ENCODE results near the gene LCN10.
"Not testable (repeated sequence)": the region's sequence is repeated elsewhere in the genome, so short reads cannot be mapped to it uniquely, and the experiment has no call there.

The LCN10 gene

GRCh38 chr9:136771907-136772415 lies 29.2 kb upstream of the LCN10 start:
- DNase-seq, result no peak

GRCh38 chr9:136769710-136770191 lies 27.0 kb upstream of the LCN10 start:
- no peak for DNase-seq

DNA sequence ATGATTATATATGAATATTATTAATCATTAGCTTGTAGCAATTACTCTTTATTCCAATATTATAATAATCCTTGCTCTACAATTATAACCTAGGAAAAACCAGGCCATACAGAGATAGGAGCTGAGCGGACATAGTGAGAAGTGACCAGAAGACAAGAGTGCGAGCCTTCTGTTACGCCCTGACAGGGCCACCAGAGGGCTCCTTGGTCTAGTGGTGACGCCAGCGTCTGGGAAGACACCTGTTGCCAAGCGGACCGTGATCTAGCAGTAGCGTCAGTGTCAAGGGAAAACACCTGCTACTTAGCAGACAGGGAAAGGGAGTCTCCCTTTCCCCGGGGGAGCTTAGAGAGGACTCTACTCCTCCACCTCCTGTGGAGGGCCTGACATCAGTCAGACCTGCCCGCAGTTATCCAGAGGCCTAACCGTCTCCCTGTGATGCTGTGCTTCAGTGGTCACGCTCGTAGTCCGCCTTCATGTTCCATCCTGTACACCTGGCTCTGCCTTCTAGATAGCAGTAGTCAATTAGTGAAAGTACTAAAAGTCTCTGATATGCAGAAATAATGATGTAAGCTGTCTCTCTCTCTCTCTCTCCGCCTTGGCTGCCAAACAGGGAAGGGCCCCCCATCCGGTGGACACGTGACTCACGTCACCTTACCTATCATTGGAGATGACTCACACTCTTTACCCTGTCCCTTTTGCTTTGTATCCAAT lies 23.8 kb upstream of the LCN10 start:
- DNase-seq, result not testable (repeated sequence)

- DNase-seq, result not testable (repeated sequence)
Measured at GRCh38 chr9:136765745-136766409, 23.1 kb upstream of the LCN10 start.

- DNase-seq, result no peak
Measured at GRCh38 chr9:136765041-136765440, 22.3 kb upstream of the LCN10 start.

DNA sequence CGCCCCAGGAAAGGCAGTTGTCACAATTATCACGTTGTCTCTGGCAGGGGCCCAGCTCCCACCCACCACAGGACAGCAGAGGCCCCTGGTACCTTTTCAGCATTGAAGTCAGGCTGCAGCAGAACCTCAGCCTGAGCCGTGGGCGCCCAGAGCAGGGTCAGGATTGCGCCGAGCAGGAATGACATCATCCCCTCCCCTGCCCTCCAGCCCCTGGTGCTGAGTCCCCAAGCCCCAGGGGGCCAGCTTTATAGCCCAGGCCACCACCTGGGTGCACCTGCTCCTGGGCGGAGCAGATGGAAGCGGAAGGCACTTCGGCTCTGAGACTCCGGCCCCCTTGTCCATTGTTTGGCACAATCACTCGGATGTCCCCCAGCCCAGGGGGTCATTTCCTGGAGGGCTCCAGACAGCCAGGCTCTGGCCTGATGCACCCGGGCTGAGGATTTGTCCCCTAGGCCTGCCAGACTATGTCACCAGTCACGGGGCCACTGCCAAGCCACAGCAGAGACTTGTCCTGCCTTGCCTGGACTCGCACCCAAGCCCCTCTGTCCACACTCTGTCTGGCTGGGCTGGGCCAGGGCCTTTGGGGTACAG lies 21.7 kb upstream of the LCN10 start, which contains the start of gene LCN15:
Gene LCN15 (minus strand): TSS at position 218 of the 591 bp plus-strand sequence. CDS start 30 bp downstream, at position 188.
- DNase-seq, result no peak

GRCh38 chr9:136763649-136764035 lies 20.9 kb upstream of the LCN10 start:
- no peak for DNase-seq

GRCh38 chr9:136762915-136763648 lies 20.3 kb upstream of the LCN10 start:
- peak; percentile 59 for DNase-seq

DNA sequence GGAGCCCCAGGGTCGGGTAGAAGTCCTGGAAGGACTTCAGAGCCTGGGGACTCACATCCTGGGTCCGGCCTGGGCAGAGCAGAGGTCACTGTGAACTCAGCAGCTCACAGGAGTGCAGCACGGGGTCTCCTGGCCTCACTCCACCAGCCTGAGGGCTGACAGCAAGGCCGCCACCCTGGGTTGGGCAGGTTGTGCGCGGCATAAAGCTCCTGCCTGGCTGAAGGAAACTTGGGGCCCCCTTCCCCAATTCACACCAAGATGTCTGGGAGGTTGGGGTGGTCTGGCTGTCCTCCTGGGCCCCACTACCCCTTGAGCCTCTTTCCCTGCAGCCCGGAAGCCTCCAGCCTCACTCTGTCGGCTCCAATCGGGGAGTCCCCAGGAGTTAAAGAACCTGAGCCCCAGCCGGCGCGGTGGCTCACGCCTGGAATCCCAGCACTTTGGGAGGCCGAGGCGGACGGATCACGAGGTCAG lies 19.5 kb upstream of the LCN10 start:
- no peak for DNase-seq

- DNase-seq, result no peak
Measured at GRCh38 chr9:136761545-136761981, 18.8 kb upstream of the LCN10 start.

- DNase-seq, result not testable (repeated sequence)
Measured at GRCh38 chr9:136760834-136761544, 18.2 kb upstream of the LCN10 start.

- no peak for DNase-seq
Measured at GRCh38 chr9:136760424-136760823, 17.7 kb upstream of the LCN10 start.

DNA sequence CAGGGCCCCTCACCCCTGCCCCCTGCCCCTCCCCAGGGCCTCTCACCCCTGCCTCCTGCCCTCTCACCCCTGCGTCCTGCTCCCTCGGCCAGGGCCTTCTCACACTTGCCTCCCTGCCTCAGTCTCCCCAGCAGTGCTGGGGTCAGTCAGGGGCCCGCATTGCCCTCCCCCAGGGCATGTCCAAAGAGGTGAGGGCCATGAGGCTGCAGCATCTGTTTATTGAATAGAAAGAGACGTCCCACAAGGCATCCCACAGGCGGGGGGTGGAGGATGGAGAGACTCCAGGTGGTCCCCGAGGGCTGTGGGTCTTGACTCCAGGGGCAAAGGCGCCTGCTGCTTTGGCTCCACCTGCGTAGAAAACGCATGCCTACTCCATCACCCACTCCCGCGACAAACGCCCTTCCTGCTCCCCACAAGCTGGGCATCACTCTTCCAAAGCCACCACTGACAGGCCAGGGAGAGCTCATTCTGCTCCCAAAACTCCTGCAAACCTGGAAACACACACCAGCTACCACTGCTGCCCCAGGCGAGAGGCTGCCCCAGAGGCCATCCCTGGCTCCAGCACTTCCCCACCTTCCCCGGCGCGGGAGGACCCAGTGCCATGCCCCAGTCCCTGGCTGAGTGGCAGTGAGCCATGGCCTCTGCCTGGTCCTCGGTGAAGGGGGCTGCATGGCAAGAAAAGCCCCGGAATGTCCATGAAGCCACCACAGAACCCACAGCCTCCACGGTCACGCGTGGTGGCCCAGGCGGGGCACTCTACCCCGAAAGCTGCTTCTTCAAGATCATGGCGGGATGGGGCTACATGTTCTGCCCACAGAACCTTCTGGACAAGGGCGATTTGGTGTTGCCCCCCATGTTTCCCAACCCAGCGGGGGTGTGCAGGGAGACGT lies 16.9 kb upstream of the LCN10 start:
- DNase-seq, result no peak

DNA sequence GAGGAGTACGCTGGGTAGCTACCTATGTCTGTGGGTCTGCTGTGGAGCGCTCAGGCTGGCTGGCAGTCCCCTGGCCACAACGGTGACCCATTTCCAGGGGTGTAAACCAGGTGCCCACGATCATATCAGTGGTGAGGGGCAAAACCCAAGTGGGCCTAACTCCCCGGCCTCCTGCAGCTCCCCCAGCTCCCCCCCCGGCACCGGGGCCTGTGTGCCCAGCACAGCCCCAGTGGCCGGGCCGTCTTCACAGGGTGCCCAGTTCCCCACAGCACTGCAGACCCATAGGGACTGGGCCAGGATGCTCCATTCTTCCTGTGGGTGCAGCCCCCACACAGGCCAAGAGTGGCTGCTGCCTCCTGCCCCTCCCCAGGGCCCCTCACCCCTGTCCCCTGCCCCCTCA lies 16.3 kb upstream of the LCN10 start:
- DNase-seq, result no peak

GRCh38 chr9:136757751-136758140 lies 15.0 kb upstream of the LCN10 start:
- no peak for DNase-seq

- no peak for DNase-seq
Measured at GRCh38 chr9:136757328-136757727, 14.6 kb upstream of the LCN10 start.

- DNase-seq, result no peak
Measured at GRCh38 chr9:136756836-136757235, 14.1 kb upstream of the LCN10 start.

- DNase-seq, result no peak
Measured at GRCh38 chr9:136756134-136756438, 13.3 kb upstream of the LCN10 start.

DNA sequence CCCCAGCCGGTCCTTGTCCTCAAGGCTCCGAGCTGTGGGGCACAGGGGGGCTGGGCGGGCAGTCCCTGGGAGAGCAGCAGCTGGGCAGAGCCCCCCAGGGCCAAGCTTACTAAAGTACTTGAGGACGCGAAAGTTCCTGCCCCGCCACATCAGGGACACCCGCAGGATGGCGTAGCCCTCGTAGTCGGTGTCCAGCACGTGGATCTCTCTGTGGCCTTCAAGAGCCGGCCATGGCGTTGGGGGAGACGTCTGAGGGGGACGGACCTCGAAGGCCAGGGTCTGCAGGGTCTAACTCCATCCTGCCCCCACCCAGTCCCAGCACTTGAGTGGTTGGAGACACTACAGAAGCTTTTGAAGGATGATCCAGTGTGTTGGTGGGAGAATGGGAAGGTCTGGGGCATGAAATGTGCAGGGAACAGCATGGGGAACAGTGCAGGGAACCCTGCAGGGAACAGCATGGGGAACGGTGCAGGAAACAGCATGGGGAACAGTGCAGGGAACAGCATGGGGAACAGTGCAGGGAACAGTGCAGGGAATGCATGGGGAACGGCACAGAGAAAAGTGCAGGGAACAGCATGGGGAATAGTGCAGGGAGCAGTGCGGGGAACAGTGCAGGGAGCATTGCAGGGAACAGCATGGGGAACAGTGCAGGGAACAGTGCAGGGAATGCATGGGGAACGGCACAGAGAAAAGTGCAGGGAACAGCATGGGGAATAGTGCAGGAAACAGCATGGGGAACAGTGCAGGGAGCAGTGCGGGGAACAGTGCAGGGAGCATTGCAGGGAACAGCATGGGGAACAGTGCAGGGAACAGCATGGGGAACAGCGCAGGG lies 12.8 kb upstream of the LCN10 start:
- DNase-seq, result peak; percentile 17

GRCh38 chr9:136754626-136755301 lies 12.0 kb upstream of the LCN10 start:
- peak; percentile 20 for DNase-seq

All from left hindlimb (tissue), 1 donor.